Nephron (organoid): ENCODE measurements around the gene FAM193A.

Experiments used
- H3K27ac Mint-ChIP-seq, 3 experiments: 2 replicates each; pipeline ENCODE4 v1.8.0; 2020; ENCODE audit warnings: mixed read lengths in 3 of 3, mild to moderate bottlenecking in 2 of 3, moderate library complexity in 1 of 3
- H3K27me3 Mint-ChIP-seq: 2 replicates; pipeline ENCODE4 v1.8.0; 2021; ENCODE audit warnings: low read depth, mild to moderate bottlenecking, moderate library complexity, mixed read lengths
- H3K36me3 Mint-ChIP-seq: 2 replicates; pipeline ENCODE4 v1.8.0; 2020; ENCODE audit warnings: low read depth, mixed read lengths
- H3K4me1 Mint-ChIP-seq: 2 replicates; pipeline ENCODE4 v1.8.0; 2020; ENCODE audit warnings: mixed read lengths
- H3K4me3 Mint-ChIP-seq, 3 experiments: 2 replicates each; pipeline ENCODE4 v1.8.0; 2020; ENCODE audit warnings: mild to moderate bottlenecking in 3 of 3, mixed read lengths in 3 of 3, moderate library complexity in 2 of 3
- H3K9me3 Mint-ChIP-seq: 2 replicates; pipeline ENCODE4 v1.8.0; 2020; ENCODE audit warnings: mixed read lengths
- TF ChIP-seq, protein P1 (sequence below), 3 experiments: fragments of 200-600 bp; sonication (generic); IDR thresholded peaks; one replicate each; pipeline ENCODE4 v1.5.0; 2021; ENCODE audit warnings: antibody characterized with exemption in 3 of 3; ENCODE audit not compliant: unreplicated experiment in 3 of 3

Gene FAM193A

DNA sequence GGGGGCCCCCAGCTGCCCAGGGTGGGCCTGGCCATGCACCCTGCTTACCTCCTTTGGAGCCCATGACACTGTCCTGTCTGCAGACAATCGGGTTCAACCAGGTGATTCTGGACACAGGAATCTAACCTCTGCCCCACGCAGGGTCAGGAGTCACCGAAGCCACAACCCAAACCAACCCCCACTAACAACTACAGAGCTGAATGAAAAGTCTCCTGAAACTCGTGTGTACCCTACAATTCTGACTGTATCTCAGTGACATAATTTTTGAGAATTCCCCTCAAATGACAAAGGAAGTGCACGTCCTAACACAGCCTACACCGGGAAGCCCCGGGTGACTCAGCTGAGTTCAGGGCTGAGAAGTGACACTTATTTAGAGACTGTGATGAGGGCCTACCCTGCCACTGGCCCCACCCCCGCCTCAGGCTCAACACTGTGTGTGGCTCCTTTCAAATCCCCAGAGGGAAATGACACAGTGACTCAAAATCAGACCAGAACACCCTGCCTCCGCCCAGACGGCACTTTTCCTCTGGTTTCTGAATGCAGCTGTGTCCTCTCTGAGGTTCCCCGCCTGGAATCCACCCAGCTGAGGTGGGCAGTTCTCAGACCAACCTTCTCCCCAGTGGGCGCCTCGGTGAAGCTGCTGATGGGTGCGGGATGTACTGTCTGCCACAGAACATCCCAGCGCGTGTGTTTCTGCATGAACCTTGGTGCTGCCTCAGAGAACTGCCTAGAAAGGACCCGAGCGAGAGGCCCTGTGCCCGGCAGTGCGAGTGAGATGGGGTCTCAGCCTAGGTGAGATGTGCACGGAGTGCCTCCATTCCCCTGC is 209.7 kb downstream of the FAM193A start:
- Mint-ChIP-seq H3K4me1 (no peaks in the 10 kb centered on the region), H3K27me3 (no peaks in the 10 kb centered on the region), H3K27ac (no peak overlapping the region), H3K9me3 (no peaks in the 10 kb centered on the region), H3K4me3 (no peak overlapping the region), H3K36me3 (peaks cover 24% of the 10 kb centered on the region)
- TF ChIP-seq, protein P1, sequence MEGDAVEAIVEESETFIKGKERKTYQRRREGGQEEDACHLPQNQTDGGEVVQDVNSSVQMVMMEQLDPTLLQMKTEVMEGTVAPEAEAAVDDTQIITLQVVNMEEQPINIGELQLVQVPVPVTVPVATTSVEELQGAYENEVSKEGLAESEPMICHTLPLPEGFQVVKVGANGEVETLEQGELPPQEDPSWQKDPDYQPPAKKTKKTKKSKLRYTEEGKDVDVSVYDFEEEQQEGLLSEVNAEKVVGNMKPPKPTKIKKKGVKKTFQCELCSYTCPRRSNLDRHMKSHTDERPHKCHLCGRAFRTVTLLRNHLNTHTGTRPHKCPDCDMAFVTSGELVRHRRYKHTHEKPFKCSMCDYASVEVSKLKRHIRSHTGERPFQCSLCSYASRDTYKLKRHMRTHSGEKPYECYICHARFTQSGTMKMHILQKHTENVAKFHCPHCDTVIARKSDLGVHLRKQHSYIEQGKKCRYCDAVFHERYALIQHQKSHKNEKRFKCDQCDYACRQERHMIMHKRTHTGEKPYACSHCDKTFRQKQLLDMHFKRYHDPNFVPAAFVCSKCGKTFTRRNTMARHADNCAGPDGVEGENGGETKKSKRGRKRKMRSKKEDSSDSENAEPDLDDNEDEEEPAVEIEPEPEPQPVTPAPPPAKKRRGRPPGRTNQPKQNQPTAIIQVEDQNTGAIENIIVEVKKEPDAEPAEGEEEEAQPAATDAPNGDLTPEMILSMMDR (IDR thresholded peaks at IDR 0.05; ENCODE audit: unreplicated experiment in 3 of 3) = no peak

DNA sequence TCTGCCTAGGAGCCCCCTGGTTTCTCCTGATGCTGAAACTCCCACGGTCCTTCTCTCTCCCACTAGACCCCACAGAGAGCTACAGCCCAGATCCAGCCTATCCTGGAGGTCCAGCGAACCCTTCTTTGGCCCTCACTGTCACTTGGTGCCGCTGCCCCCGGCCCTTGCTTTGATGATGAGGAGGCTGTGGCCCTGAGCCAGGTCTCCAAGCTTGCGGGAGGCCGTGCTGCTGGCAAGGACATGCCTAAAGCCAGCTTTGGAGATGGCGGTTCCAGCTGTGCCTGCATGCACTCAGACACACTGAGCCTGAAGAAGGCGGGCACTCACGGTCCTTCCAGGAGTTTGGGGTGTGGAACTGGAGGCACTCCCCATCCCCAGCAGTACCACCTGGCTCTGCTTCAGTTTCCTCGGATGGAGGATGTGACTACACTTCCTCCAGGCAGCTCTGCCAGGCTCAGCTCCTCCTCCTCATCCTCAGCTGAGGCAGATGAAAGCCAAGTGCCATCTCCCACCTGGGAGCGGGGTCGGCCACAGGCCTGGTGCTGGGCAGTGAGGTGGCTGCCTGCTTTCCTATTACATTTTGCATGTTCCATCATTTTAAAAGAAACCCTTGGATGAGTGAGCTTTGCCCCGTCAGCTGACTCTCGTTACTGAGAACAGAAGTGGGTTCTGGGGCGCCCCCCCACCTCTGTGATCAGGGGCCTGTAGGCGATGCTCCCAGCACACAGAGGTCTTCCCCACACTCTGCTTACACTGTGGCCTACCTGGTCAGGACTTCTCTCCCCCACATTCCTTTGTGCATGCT is 210.6 kb downstream of the FAM193A start:
- no peaks in the 10 kb centered on the region for H3K9me3 Mint-ChIP-seq
- TF ChIP-seq, protein P1 (IDR thresholded peaks at IDR 0.05; ENCODE audit: unreplicated experiment in 3 of 3) = no peak
- no peaks in the 10 kb centered on the region for H3K27me3 Mint-ChIP-seq
- peaks cover 24% of the 10 kb centered on the region for H3K36me3 Mint-ChIP-seq
- no peak overlapping the region for H3K4me3 Mint-ChIP-seq
- H3K27ac Mint-ChIP-seq = no peak overlapping the region
- H3K4me1 Mint-ChIP-seq = no peaks in the 10 kb centered on the region

DNA sequence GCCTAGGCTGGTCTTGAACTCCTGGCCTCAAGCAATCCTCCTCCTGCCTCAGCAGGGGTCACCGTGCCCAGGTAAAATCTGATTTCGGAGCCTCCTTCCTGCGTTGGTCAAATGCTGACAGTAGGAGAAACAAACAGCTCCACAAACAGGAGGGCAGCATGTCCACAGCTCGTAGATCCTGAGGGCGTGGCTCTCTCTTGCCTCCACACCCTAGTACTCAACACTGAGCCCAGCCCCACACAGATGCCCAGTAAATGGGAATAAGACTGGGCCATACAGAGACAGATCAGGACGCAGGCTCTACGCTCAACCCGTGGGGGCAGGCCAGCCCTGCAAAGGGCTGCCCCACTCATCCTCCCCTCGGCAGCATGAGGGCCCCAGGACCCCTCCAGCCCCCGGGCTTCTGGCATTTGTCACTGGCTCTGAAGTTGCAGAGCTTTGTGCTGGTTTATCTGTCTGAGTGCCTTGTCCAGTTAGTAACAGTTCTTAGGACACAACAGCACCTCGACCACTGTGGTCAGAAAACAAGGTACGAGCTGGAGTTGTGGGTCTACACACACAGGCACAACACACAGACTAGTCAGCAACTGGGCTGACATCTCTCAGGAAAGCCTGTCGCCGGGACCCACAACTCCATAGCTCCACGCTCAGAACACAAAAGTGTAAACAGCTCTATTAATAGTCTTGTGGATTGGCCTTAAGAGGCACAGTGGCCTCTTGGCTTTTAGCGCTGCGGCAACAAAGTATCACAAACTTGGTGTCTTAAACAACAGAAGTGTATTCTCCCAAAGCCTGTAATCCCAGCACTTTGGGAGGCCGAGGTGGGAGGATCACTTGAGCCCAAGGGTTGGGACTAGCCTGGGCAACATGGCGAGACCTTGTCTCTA is 214.5 kb downstream of the FAM193A start:
- Mint-ChIP-seq H3K4me3 (no peak overlapping the region), H3K27ac (no peak overlapping the region), H3K4me1 (peaks cover 11% of the 10 kb centered on the region), H3K27me3 (no peaks in the 10 kb centered on the region), H3K36me3 (peaks cover 13% of the 10 kb centered on the region), H3K9me3 (no peaks in the 10 kb centered on the region)
- TF ChIP-seq, protein P1 (IDR thresholded peaks at IDR 0.05; ENCODE audit: unreplicated experiment in 3 of 3) = no peak

DNA sequence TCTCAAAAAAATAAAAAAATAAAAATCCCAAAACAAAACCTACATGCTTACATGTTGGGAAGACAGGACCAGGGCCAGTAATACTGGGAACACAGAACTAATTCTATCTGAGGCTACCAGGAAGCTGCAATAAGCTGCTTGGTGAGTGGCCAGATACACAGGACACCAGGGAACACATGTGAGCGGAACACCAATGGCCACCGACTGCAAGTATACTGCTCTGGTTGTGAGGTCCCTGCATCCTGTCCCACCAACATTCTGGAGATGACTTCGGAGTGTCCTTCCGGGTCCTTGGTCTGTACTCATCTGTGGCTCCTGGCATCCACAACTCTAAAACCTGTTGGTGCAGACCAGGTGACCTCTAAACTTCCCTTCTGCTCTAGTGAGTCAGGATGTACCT is 217.0 kb downstream of the FAM193A start:
- TF ChIP-seq, protein P1 (IDR thresholded peaks at IDR 0.05; ENCODE audit: unreplicated experiment in 3 of 3) = no peak
- H3K27me3 Mint-ChIP-seq = no peaks in the 10 kb centered on the region
- H3K27ac Mint-ChIP-seq = peak overlapping the region in 1 of 3 experiments; percentile 52
- no peaks in the 10 kb centered on the region for H3K9me3 Mint-ChIP-seq
- H3K4me3 Mint-ChIP-seq = peak overlapping the region; percentile 62 to 78 (median 71)
- no peaks in the 10 kb centered on the region for H3K36me3 Mint-ChIP-seq
- H3K4me1 Mint-ChIP-seq = peaks cover 15% of the 10 kb centered on the region

DNA sequence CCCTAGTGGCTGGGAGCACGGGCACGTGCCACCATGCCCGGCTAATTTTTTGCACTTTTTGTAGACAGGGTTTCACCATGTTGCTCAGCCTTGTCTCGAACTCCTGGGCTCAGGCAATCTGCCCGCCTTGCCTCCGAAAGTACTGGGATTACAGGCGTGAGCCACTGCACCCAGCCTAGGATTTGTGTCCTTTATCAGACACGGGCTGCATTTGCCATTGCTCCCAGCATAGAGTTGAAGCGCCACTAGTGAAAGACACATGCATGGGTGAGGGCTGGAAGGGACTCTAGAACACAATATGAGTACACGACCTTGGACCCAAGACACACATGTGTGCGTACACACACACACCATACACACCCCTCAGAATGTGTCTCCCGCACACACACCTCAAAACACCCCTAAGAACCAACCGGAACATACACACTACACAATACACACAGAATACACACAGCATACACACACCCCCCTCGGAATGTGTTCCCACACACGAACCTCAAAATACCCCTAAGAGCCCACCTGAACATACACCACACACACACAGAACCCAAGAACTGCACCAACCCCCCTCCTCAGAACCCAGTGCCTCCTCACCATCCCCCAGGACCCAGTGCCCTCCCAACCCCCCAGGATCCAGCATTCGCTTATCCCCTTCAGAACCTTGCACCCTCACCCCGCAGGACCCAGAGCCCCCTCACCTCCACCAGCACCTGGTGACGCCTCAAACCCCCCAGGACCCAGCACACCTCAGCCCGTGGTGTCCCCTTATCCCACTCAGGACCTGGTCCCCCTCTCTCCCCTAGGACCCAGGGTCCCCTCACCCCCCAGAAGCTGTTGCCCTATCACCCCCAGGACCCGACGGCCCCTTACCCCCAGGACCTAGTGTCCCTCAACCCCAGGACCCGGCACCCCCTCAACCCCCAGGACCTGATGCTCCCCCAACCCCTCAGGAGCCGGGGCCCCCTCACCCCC is 218.7 kb downstream of the FAM193A start:
- TF ChIP-seq, protein P1 (IDR thresholded peaks at IDR 0.05; ENCODE audit: unreplicated experiment in 3 of 3) = no peak
- H3K27me3 Mint-ChIP-seq = peaks cover 3% of the 10 kb centered on the region
- peak overlapping the region; percentile 8 to 54 (median 38) for H3K27ac Mint-ChIP-seq
- no peaks in the 10 kb centered on the region for H3K9me3 Mint-ChIP-seq
- peak overlapping the region; percentile 85 to 89 (median 89) for H3K4me3 Mint-ChIP-seq
- H3K36me3 Mint-ChIP-seq = no peaks in the 10 kb centered on the region
- H3K4me1 Mint-ChIP-seq = peaks cover 15% of the 10 kb centered on the region
